Measurements from ENCODE around the gene ANKUB1.

DNA sequence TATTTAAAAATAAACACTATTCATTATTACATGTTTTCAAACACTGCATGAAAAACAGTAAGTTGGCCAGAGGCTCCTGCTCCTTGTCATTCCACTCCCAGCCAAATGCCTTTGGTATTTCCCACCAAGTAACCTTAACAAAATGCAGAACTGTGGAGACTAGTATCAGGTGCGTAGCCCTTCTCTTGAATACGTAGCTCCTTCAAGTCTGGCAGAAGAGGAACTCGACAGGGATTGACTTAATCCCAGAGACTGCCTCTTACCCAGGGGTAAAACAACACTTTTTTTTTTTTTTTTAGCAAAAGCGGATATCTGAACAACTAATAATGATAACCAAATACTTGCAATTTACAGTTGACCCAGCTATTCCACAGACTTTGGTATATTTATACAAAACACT lies 40.8 kb downstream of the ANKUB1 start:
- TF ChIP-seq, protein P1, sequence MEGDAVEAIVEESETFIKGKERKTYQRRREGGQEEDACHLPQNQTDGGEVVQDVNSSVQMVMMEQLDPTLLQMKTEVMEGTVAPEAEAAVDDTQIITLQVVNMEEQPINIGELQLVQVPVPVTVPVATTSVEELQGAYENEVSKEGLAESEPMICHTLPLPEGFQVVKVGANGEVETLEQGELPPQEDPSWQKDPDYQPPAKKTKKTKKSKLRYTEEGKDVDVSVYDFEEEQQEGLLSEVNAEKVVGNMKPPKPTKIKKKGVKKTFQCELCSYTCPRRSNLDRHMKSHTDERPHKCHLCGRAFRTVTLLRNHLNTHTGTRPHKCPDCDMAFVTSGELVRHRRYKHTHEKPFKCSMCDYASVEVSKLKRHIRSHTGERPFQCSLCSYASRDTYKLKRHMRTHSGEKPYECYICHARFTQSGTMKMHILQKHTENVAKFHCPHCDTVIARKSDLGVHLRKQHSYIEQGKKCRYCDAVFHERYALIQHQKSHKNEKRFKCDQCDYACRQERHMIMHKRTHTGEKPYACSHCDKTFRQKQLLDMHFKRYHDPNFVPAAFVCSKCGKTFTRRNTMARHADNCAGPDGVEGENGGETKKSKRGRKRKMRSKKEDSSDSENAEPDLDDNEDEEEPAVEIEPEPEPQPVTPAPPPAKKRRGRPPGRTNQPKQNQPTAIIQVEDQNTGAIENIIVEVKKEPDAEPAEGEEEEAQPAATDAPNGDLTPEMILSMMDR (IDR thresholded peaks at IDR 0.05; ENCODE audit: poor library complexity) = no peak
- TF ChIP-seq EZH2 (IDR thresholded peaks at IDR 0.05; ENCODE audit: borderline replicate concordance) = no peak

Data from hepatocyte (in vitro differentiated cells).